Amniotic epithelial cell (primary cell): ENCODE measurements around the gene IL20RA.

ENCODE experiments used
- DNase-seq: peaks from one replicate; pipeline ENCODE4 v3.0.0-alpha.2; 2010; ENCODE audit warnings: low read depth

The IL20RA gene

GRCh38 chr6:137045222-137045789 is 541 bp upstream of the IL20RA start:
- no peak for DNase-seq

- DNase-seq = peak; percentile 21
These were observed 927 bp downstream of the IL20RA start for GRCh38 chr6:137043710-137044365.

DNA sequence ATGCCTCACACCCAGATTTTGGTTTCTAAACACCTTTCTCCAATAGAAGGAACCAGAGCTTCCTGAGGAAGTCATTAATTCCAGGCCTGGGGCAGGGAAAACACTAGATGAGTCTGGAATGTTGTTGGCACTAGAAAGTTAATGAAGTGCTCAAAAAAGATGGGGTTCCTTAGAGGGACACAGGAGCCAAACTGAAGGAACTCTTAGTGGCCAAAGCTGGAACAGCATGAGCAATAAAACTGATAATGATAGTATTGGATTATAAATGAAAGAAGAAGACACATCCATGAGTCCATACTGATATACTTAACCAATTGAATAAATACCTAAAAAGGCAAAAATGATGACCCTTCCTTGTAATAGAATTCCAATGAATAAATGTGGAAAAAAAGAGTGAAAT is 4.4 kb downstream of the IL20RA start:
- DNase-seq = no peak

GRCh38 chr6:137039010-137039409 is 5.8 kb downstream of the IL20RA start:
- DNase-seq = no peak

- DNase-seq = no peak
These were observed 8.0 kb downstream of the IL20RA start for GRCh38 chr6:137036566-137037300.

DNA sequence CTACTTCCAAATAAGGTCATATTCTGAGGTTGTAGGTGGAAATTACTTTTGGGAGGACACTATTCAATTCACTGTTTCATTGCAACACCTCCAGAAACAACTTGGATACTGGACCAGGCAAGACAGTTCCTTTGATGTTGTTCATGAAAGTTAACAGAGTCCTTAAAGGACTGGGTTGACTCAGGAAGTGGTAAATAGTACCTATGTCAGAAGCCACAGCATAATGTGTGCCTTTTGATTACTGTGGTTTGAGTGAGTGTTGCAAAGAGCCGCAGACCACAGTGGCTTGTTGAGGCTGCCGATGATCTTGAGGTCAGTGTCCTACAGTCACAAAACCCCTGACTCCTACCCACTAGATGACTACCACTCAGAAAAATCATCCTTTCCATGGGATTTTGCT is 10.9 kb downstream of the IL20RA start:
- peak; percentile 75 for DNase-seq

GRCh38 chr6:137031122-137031521 is 13.6 kb downstream of the IL20RA start:
- no peak for DNase-seq

DNA sequence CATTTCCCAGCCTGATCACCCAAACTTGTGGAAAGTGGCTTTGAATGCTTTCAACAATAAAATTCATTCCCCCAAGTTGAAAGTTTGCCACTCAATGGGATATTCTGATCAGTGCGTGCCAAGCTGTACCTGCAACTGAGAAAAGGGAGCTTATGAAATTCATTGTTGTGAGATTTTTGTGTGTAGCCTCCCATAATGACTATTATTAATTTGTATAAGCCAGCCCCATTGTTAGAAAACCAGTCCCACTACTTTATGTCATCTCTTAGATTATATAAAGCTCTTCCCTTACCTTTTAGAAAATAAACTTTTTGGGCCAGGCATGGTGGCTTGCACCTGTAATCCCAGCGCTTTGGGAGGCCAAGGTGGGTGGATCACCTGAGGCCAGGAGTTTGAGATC is 15.9 kb downstream of the IL20RA start:
- no peak for DNase-seq

- DNase-seq = peak; percentile 54
These were observed 18.7 kb downstream of the IL20RA start for GRCh38 chr6:137025786-137026730.

DNA sequence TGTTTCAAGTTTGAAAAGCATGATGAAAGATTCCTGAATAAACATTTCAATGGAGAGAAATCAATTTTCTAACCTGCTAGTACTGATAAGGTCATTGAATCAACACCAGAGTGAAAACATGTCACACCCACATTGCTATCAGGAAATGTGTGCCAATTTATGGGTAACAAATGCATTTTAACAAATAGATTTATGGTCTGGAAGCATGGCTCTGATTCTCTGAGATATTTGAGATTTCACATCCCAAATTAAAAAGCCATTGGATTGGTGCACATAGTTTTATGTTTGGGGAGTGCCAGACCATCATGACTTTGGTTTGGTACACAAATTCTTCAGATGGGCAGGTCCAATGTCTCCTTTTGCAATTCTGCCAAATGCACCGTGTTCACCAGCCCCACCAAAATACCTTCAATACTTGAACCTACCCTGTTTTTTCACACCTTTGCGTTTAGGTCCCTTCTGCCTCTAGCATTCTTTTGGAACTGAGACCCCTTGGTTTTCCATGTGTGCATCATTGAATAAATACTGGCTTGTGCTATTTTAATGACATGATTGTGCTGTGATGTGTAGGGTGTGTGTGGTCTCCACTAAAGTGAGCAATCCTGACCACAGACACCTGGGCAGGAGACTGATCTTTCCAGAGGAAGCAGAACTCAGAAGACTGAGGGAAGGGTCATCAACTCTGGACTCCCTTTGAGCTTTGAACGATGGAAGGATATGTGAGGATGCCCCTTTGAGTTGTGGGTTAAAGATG is 20.4 kb downstream of the IL20RA start:
- DNase-seq = no peak

DNA sequence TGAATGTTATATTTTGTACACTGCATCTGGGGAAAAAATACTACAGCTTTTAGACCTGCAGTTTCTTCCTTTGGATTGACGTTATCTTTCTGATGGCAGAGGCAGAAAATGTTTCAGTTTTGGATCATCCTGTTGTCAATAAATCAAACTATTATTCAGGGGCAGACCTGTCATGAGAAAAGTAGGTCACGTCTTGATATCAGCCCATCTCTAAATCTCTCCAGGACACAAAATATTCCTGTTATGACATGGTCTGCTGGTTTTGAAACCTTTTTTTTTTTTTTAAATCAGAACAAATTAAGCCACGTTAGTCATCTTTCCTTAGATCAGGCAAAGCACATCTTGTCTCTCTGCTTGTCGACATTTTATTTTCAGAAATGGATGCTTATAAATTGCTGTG is 24.0 kb downstream of the IL20RA start:
- DNase-seq = peak; percentile 56

DNA sequence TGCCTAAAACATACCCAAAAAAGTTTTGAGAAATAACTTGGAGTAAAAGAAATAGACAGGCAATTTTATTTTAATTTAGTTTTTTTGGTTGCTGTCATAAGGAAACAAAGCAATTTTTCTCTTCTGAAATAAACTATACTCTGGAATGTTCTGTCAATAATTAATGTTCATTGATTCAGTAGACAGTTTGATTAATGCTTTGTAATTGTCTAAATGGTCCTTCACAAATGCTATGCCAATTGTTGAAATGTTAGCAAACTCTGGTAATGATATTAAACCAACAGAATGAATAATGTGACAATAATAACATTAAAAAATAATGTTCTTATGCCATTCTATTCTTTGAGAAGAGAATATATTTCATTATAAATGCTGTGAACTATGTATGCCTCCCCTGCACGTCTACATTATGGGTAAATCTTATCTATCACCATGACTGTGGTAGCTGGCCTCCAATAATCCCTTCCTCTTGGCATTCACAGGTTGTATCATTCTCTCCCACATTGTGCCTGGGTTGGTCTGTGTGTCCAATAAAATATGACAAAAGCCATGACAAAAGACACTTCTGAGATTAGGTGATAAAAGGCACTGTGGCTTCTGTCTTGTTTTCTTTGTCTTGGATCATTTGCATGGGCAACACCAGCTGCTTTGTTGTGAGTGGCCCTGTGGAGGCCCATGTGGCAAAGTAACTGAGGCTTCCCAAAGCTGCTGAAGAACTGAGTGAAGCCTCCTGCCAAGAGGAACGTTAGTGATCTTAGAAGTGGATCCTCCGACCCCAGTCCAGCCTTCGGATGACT is 25.1 kb downstream of the IL20RA start:
- DNase-seq = no peak

GRCh38 chr6:137017081-137017480 is 27.7 kb downstream of the IL20RA start:
- DNase-seq = no peak

GRCh38 chr6:137016356-137016755 is 28.4 kb downstream of the IL20RA start:
- DNase-seq = peak; percentile 66

DNA sequence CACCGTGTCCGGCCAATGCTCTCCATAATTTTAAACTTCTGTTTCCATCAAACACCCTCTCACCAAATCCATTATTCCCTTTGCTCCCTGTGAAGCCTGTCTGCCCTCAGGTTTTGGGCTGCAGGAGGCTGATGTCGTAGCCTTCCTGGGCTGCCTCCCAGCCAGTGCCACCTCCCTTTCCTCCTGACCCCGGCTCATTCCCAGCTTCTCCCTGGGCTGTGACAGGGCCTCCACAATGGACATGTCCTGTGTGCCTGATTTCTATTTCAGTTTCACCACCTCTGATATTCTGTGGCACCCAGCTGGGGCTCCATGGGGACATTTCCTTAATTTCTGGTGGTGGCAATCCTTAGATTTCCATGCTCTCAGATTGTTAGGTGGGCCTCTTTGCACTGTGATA is 28.8 kb downstream of the IL20RA start:
- DNase-seq = no peak

DNA sequence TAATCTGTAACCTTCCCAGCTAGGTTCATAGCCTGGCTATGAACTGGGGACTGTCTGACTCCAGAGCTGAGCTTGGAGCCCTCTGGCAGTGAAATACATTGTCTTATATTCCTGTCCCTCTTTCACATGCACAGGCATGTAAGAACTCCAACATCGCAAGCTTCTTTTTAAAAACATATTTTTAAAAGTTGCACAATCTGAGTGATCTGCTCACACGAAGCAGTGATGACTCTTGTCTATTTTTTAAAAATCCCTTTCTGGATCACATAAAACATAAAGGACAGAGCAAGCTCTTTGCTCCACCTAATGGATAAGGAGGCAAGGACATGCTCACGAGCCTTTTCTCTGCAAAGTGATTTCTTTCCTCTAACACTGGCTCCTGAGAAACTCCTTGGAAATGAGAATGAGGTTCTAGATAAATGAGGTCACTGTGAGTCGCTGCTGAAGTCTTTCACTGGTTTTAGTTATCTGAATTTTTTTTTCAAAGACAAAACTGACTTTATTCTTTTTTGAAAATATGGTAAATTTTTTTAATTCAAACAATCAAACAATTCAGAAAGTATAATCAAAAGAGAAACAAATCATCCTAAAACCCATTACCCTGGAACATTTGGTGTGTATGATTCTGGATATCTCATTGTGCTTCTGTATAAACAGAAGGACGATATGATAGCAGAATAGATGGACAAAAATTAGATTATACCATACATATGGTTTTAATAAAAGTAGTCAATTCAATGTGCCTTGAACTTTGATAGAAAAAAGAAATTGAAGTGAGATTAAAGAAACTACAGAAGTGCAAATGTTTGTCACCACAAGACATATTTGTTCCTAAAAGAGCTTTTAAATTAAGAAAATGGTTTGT is 30.8 kb downstream of the IL20RA start:
- DNase-seq = peak; percentile 71

DNA sequence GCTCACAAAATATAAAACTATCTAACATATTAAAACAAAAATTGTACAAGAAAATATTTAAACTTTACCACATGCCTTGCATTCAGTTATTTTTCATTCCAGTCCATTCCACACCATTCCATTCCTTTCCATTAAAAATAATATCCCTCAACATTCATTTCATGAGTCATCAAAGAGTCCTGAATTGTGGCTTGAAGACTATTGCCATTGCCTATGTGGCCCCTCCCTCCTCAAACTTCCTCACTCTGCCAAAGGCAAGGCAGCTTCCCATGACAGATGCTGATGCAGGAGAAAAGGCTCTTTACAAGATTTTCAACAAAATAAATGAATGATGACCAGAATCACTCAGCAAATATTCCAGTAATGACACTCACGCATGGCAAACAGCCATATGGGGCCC is 31.7 kb downstream of the IL20RA start:
- DNase-seq = no peak

- DNase-seq = peak; percentile 9
These were observed 33.4 kb downstream of the IL20RA start for GRCh38 chr6:137011406-137011805.

DNA sequence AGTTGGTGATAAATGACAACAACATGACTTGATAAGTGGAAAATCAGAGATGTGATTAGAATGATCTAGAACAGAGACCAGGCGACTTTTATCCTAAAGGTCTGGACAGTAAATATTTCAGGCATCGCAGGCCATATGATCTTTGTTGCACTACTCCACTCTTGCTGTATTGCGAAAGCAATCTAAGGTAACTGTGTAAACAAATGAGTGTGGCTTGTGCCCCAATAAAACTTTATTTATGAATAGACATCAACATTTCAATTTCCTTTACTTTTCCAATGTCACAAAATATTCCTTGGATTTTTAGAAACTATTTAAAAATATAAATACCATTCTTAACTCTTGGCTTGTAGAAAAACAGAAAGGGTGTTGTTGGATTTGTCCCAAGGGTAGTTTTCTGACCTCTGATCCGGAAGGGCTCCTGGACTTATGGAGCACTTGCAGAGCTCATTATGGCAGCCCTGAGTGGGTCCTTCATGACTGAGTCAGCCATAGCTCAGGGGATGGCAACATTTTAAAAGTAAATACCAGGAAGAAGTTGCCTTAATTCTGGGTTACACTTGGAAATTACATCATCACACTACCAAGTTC is 34.5 kb downstream of the IL20RA start:
- no peak for DNase-seq
